Activated CD8-positive, alpha-beta T cell treated with anti-CD3 and anti-CD28 coated beads for 36 hours (primary cell): ENCODE results near the gene TCL1A. TPM values are rescaled to one million over a fixed set of nuclear protein-coding genes. Genes with fewer than 3 reads are reported as not detected.

Source experiments
- ATAC-seq: fragments of 200-7000 bp; cut with Tn5 transposase; one replicate; pipeline ENCODE4 v1.10.0; 2021; ENCODE audit warnings: mild to moderate bottlenecking, moderate library complexity
- CTCF ChIA-PET: fragments of 350-600 bp; sonication (Branson Sonifier 250); formaldehyde crosslinking; loops from one replicate; lab custom pipeline; 2021; ENCODE audit warnings: antibody characterized with exemption; lab: Charles Lee
- POLR2A ChIA-PET: fragments of 350-600 bp; sonication (Branson Sonifier 250); formaldehyde crosslinking; loops from one replicate; lab custom pipeline; 2021; ENCODE audit warnings: antibody characterized with exemption; lab: Charles Lee
- DNase-seq: peaks from one replicate; pipeline ENCODE4 v3.0.0-alpha.2; 2020
- H3K27ac Mint-ChIP-seq: one replicate; pipeline ENCODE4 v1.8.0; 2021; ENCODE audit warnings: mild to moderate bottlenecking, mixed read lengths
- H3K27me3 Mint-ChIP-seq: one replicate; pipeline ENCODE4 v1.8.0; 2021; ENCODE audit warnings: mixed read lengths
- H3K36me3 Mint-ChIP-seq: one replicate; pipeline ENCODE4 v1.8.0; 2021; ENCODE audit warnings: low read depth, mixed read lengths
- H3K4me1 Mint-ChIP-seq: one replicate; pipeline ENCODE4 v1.8.0; 2021; ENCODE audit warnings: low read depth, mixed read lengths
- H3K4me3 Mint-ChIP-seq: one replicate; pipeline ENCODE4 v1.8.0; 2021; ENCODE audit warnings: mild to moderate bottlenecking, moderate library complexity, mixed read lengths
- H3K9me3 Mint-ChIP-seq: one replicate; pipeline ENCODE4 v1.8.0; 2021; ENCODE audit warnings: mixed read lengths
- intact Hi-C: fragments of 100-400 bp; cut with micrococcal nuclease; formaldehyde crosslinking; loops from one replicate; pipeline ENCODE4 v1.10.0; 2022
- total RNA-seq, 2 experiments: library from RNA; stranded (reverse); gene quantifications; one replicate each; pipeline ENCODE4 v1.2.3, GENCODE V29; 2021
- TF ChIP-seq, protein P1 (sequence below): fragments of 200-600 bp; IDR thresholded peaks from one replicate; pipeline ENCODE4 v1.8.0; 2022; ENCODE audit warnings: antibody characterized with exemption, mild to moderate bottlenecking

The TCL1A gene
- total RNA-seq, 2 experiments from 2014 or later = 0.65 to 1.1 TPM

DNA sequence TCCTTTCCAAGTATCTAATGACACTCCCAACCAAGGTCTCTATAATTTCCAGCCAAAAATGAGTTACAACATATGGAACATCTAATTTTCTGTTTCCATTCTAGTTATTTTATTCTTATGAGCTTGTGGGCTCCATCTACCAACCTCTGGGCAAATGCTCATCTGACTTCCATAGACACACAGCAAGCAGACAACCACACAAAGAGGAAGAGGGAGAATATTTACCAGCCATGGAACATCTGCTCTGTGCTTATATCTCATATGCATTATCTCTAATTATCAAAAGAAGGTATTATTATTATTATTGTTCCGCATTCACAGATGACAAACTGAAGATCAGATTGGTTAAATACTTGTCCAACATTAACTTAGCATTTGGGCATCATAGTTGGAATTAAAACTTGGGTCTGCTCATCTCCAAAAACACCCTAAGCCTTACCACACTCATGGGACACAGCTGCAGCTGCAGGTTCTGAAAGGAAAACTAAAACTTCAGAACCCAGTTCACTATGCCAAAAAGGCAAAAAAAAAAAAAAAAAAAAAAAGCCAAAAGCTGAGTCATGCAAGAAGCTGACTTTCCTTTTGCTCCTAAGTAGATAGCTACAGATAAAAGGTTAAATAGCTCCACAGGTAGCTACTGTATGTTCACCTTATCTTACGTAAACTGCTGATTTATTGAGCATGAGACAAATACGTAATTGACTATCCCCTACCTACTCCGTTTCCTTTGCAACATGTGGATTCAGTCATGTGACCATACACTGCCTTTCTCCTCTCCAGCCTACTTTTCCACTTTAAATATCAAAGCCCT is 51.3 kb downstream of the TCL1A start:
- no peak for ATAC-seq
- Mint-ChIP-seq H3K4me3 (no peak overlapping the region), H3K4me1 (no peaks in the 10 kb centered on the region), H3K9me3 (no peaks in the 10 kb centered on the region), H3K27ac (no peak overlapping the region), H3K27me3 (peaks cover 13% of the 10 kb centered on the region), H3K36me3 (no peaks in the 10 kb centered on the region)
- POLR2A ChIA-PET = no interaction called here
- intact Hi-C loops = no loop called here
- CTCF ChIA-PET = no interaction called here
- TF ChIP-seq, protein P1, sequence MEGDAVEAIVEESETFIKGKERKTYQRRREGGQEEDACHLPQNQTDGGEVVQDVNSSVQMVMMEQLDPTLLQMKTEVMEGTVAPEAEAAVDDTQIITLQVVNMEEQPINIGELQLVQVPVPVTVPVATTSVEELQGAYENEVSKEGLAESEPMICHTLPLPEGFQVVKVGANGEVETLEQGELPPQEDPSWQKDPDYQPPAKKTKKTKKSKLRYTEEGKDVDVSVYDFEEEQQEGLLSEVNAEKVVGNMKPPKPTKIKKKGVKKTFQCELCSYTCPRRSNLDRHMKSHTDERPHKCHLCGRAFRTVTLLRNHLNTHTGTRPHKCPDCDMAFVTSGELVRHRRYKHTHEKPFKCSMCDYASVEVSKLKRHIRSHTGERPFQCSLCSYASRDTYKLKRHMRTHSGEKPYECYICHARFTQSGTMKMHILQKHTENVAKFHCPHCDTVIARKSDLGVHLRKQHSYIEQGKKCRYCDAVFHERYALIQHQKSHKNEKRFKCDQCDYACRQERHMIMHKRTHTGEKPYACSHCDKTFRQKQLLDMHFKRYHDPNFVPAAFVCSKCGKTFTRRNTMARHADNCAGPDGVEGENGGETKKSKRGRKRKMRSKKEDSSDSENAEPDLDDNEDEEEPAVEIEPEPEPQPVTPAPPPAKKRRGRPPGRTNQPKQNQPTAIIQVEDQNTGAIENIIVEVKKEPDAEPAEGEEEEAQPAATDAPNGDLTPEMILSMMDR = no peak
- no peak for DNase-seq

- H3K9me3 Mint-ChIP-seq = no peaks in the 10 kb centered on the region
- no peaks in the 10 kb centered on the region for H3K36me3 Mint-ChIP-seq
- peaks cover 10% of the 10 kb centered on the region for H3K27me3 Mint-ChIP-seq
- ATAC-seq (no peak), DNase-seq (no peak)
- TF ChIP-seq, protein P1 = no peak
- H3K4me3 Mint-ChIP-seq = no peak overlapping the region
- ChIA-PET POLR2A (no interaction called here), CTCF (no interaction called here)
- intact Hi-C loops = no loop called here
- no peak overlapping the region for H3K27ac Mint-ChIP-seq
- no peaks in the 10 kb centered on the region for H3K4me1 Mint-ChIP-seq
These were observed 53.0 kb downstream of the TCL1A start for GRCh38 chr14:95660651-95661515.

DNA sequence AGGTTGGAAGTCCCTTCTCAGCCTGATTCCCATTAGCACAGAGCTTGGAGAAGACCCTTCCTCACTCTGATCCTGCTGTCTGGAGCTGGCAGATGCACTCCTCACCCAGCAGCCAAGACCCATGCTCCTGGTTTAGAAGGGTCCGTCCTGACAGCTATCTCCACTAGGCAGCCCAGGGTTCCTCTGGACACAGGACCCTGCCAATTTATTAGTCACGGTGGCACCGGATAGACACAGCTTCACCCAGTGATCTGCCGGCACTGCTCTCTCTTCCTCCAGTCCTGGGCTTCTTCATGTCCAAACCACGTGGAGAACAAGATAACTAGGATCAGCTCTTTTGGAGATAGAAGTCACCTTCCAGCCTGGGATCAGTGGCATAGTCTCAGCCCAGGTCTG is 53.9 kb downstream of the TCL1A start:
- H3K27me3 Mint-ChIP-seq = peaks cover 10% of the 10 kb centered on the region
- ATAC-seq = no peak
- CTCF ChIA-PET = no interaction called here
- no peak overlapping the region for H3K27ac Mint-ChIP-seq
- intact Hi-C loops = no loop called here
- TF ChIP-seq, protein P1 = no peak
- H3K9me3 Mint-ChIP-seq = no peaks in the 10 kb centered on the region
- DNase-seq = no peak
- no peaks in the 10 kb centered on the region for H3K36me3 Mint-ChIP-seq
- no peaks in the 10 kb centered on the region for H3K4me1 Mint-ChIP-seq
- POLR2A ChIA-PET = no interaction called here
- no peak overlapping the region for H3K4me3 Mint-ChIP-seq

Other genes with a start within 250 kb of the TCL1A start
- 10 to 100 TPM; 64.0 to 64.1 TPM for gene SYNE3, start 197.5 kb downstream of the TCL1A start, total RNA-seq
- 10 to 100 TPM; 47.3 to 47.8 TPM for gene GLRX5, start 179.1 kb downstream of the TCL1A start, total RNA-seq
- not detected for gene TCL1B, start 27.7 kb downstream of the TCL1A start, total RNA-seq
- not detected for gene TUNAR, start 162.7 kb upstream of the TCL1A start, total RNA-seq